ENCODE data around the gene WFDC9. TPM values are rescaled to one million over a fixed set of nuclear protein-coding genes. Genes with fewer than 3 reads are reported as not detected.

The WFDC9 gene
- total and polyA plus RNA-seq, 2 of the 8 experiments (the other 6 are each of a cell fraction or from before 2014, with no cell fraction given), result not detected

GRCh38 chr20:45617591-45617990 lies 13.5 kb downstream of the WFDC9 start:
- H3K4me2 ChIP-seq (ENCODE audit: insufficient read depth in 1 of 2, low read depth in 2 of 2, low read length in 2 of 2), result no peak overlapping the region
- no peaks in the 10 kb centered on the region for H3K27me3 ChIP-seq (replicated peaks in 1 of 4; ENCODE audit: control insufficient read depth in 3 of 4, extremely low read depth in 1 of 4, insufficient read depth in 3 of 4, low read length in 3 of 4)
- H4K8ac ChIP-seq (ENCODE audit: extremely low read depth, insufficient read depth, low read length), result no peak overlapping the region
- no peaks in the 10 kb centered on the region for H4K20me1 ChIP-seq (replicated peaks in 1 of 2; ENCODE audit: control insufficient read depth in 1 of 2, insufficient read depth in 2 of 2, low read length in 2 of 2)
- H3K9ac ChIP-seq (replicated peaks in 1 of 4; ENCODE audit: extremely low read depth in 1 of 4, low read depth in 3 of 4, low read length in 3 of 4), result no peak overlapping the region
- no peak overlapping the region for H4K5ac ChIP-seq (ENCODE audit: insufficient read length, low read depth, low read length)
- H3K27ac ChIP-seq (ENCODE audit: low read depth, low read length), result no peak overlapping the region
- H4K91ac ChIP-seq (replicated peaks; ENCODE audit: insufficient read length, low read length), result no peak overlapping the region
- no peak overlapping the region for H3K14ac ChIP-seq (ENCODE audit: insufficient read length)
- H3K23me2 ChIP-seq (ENCODE audit: low read depth, low read length), result no peaks in the 10 kb centered on the region
- DNase-seq (ENCODE audit: low read depth in 1 of 2, low spot score in 2 of 2) (no peak), FAIRE-seq (no peak)
- H3K79me2 ChIP-seq (ENCODE audit: control insufficient read depth in 1 of 2, insufficient read depth in 2 of 2, low read length in 2 of 2), result no peaks in the 10 kb centered on the region
- no peak overlapping the region for H2BK15ac ChIP-seq (ENCODE audit: low read length)
- H3K18ac ChIP-seq (ENCODE audit: extremely low read depth, low read length), result no peak overlapping the region
- H2BK12ac ChIP-seq (ENCODE audit: low read depth, low read length), result no peak overlapping the region
- no peaks in the 10 kb centered on the region for H3K36me3 ChIP-seq (ENCODE audit: control insufficient read depth in 2 of 4, insufficient read depth in 4 of 4, low read length in 3 of 4)
- 85% methylated on average over 2 of the region's 2 CpGs; no CpG with 5 or more reads in 1 of the 2 experiments for WGBS, 2 experiments (ENCODE audit: extremely low coverage in 1 of 2, insufficient coverage in 1 of 2, insufficient read length in 1 of 2, insufficient replicate concordance in 2 of 2, low coverage in 1 of 2, low lambda C conversion rate in 2 of 2, missing lambda C conversion rate in 1 of 2)
- no peak overlapping the region for H2AFZ ChIP-seq (ENCODE audit: low read length)
- H2BK5ac ChIP-seq (ENCODE audit: low read depth, low read length), result no peak overlapping the region
- no peak for TF ChIP-seq EP300 (IDR thresholded peaks at IDR 0.05; ENCODE audit: borderline replicate concordance in 1 of 2, low read depth in 2 of 2, low read length in 2 of 2)
- no peak for TF ChIP-seq MAX (IDR thresholded peaks at IDR 0.05)
- TF ChIP-seq KDM1A (IDR thresholded peaks at IDR 0.05; ENCODE audit: borderline replicate concordance, low read length), result no peak
- no peak for TF ChIP-seq SP2 (IDR thresholded peaks at IDR 0.05; ENCODE audit: low read length)
- no peak for TF ChIP-seq SUZ12 (IDR thresholded peaks at IDR 0.05; ENCODE audit: low read length)
- TF ChIP-seq USF2 (IDR thresholded peaks at IDR 0.05; ENCODE audit: low read length), result no peak
- TF ChIP-seq RBBP5 (IDR thresholded peaks at IDR 0.05; ENCODE audit: borderline replicate concordance, low read depth, low read length), result no peak
- no peak for TF ChIP-seq TAF1 (IDR thresholded peaks at IDR 0.05; ENCODE audit: low read depth, low read length)
- no peak for TF ChIP-seq JUND (IDR thresholded peaks at IDR 0.05; ENCODE audit: low read length)
- TF ChIP-seq CBX8 (IDR thresholded peaks at IDR 0.05; ENCODE audit: borderline replicate concordance, low read depth, low read length), result no peak
- TF ChIP-seq CBX5 (IDR thresholded peaks at IDR 0.05; ENCODE audit: low read depth, low read length), result no peak
- no peak for TF ChIP-seq RAD21 (IDR thresholded peaks at IDR 0.05 in 1 of 2, conservative IDR thresholded peaks at IDR 0.05 in 1 of 2; ENCODE audit: low read depth in 2 of 2, low read length in 2 of 2)
- no peak for TF ChIP-seq CHD2 (IDR thresholded peaks at IDR 0.05; ENCODE audit: low read length)
- H2BK20ac ChIP-seq (ENCODE audit: low read length), result no peak overlapping the region
- no peak overlapping the region for H3K4ac ChIP-seq (replicated peaks; ENCODE audit: insufficient read length, low read depth, low read length)
- no peak overlapping the region for H3K4me3 ChIP-seq (ENCODE audit: extremely low read depth in 1 of 4, insufficient read depth in 2 of 4, low read depth in 3 of 4, low read length in 4 of 4)
- H3K23ac ChIP-seq (ENCODE audit: insufficient read length), result no peak overlapping the region
- H3K9me3 ChIP-seq (ENCODE audit: insufficient read depth in 2 of 2, low read depth in 1 of 2, low read length in 1 of 2), result no peaks in the 10 kb centered on the region
- POLR2A ChIA-PET (ENCODE audit: partially characterized antibody), result no interaction called here
- no peaks in the 10 kb centered on the region for H3K79me1 ChIP-seq (ENCODE audit: low read depth, low read length)
- CTCF ChIA-PET (ENCODE audit: partially characterized antibody), result interaction anchor here (0.8 to 4.2 kb wide), 4 partner anchors 12 to 326 kb away, joined by 3 to 29 read pairs (median 4); partner anchors contain the start of genes WFDC10A and WFDC9
- no peak overlapping the region for H3K56ac ChIP-seq (replicated peaks; ENCODE audit: insufficient read length, low read depth, low read length)
- H2BK120ac ChIP-seq (replicated peaks; ENCODE audit: low read depth, low read length), result no peak overlapping the region
- H2AK5ac ChIP-seq (ENCODE audit: low read depth, low read length), result no peak overlapping the region
- no peaks in the 10 kb centered on the region for H3K4me1 ChIP-seq (replicated peaks in 1 of 4; ENCODE audit: control insufficient read depth in 3 of 4, insufficient read depth in 4 of 4, low read length in 3 of 4)
